Hepatic stellate cell (primary cell): ENCODE data around the gene MAST4.

Source experiments
- DNase-seq: peaks from one replicate; pipeline ENCODE4 v3.0.0; 2011; ENCODE audit warnings: low spot score

The MAST4 gene

DNA sequence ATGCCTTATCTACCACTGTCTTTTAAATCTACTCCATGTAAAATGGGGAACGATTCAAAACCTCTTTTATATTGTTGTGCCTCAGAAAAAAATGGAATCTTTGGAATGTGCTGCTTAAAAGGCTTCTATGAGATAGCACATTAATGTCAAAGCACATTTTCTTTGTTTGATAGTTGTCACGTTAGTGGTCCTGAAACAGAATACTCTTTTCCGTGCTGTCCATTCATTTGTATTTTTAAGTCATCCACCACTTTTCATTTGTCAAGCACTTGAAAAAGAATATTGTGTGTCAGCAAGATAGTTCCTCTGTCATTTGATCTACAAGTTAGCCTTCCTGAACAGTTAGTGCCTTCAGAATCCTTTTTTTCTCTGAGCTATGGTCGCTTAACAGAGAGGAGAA, 246.9 kb downstream of the MAST4 start:
- no peak for DNase-seq

DNA sequence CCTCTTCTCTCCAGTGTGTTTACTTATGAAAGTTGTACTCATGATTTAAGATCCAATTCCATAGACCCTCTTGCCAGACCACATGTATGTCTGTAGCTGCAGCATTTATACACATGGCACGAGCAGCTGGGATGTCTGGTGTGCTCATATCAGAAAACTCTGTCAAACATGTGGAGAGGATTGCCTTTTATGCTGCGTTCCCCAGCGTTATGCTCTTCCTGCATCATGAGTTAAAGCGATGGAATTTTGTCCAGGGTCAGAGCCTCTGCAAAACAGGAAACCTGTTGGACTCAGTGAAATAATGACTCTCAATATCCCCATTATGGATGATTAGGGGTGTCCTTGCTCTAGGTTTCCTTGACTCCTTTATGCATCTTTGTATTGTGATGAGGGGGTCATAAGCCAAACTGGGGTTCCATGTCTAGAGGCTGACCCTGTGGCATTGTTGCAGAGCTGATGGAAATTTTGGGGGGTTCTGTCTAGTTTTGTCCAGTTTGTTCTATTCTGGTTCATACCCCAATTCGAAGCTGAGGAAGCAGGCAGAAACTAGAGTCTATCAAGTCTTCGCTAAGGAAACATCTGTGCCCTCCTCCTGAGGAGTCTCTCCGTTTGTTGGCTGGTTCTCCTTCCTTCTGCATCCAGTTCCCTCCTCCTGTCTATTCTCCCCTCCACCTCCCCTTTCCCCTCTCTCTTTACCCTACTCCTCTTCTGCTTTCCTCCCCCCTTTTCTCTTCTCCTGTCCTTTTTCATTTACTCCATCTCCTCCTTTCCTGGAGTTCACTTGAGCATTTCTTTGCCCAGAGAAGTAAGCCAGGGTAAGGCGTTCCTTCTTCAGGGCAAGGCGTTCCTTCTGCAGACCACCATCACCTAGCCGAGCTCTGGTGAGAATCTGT, 252.8 kb downstream of the MAST4 start:
- DNase-seq, result no peak

DNA sequence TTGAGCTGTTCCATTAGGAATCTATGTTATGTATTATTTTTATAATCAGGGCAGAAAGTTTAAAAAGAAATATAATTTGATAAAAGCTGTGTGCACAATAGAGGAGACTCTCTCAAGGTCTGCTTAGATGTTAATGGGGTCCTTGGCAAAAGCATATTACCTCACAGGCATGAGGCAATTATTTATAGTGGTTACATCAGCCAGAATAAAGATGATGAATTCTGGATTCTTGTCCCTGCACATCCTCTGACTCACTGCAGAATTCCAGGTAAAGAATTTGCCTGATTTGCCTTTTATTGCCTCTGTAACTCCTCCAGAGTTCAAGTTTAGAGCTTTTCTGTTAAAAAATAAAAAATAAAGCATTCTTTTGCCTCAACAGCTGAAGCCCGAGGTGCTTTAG, 253.6 kb downstream of the MAST4 start:
- DNase-seq, result no peak

DNA sequence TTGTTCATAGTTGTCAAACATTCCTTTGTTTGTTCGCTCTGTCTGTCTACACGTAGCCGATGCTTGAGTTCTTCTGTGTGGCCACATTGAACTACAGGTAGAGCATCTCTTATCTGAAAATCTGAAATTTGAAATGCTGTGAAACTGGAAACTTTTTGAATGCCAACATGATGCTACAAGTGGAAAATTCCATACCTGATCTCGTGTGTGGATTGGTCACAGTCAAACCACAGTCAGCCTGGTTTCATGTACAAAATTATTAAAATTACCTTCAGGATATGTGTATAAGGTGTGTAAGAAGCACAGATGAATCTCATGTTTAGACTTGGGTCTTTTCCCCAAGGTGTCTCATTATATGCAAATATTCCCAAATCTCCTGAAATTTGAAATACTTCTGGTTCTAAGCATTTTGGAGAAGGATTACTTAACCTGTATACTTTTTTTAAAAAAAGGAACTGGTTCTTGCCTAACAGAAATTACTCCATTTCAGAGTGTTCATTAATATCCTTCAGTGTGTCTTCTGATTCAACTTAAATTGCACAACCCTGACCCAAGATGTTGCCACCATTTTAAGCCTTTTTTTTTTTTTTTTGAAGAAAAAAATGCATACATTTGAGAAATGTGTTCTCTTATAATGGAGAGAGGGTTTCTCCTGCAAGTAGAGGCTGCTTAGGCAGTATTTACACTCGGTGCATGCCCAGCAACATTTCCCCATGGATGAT, 254.3 kb downstream of the MAST4 start:
- DNase-seq, result no peak

DNA sequence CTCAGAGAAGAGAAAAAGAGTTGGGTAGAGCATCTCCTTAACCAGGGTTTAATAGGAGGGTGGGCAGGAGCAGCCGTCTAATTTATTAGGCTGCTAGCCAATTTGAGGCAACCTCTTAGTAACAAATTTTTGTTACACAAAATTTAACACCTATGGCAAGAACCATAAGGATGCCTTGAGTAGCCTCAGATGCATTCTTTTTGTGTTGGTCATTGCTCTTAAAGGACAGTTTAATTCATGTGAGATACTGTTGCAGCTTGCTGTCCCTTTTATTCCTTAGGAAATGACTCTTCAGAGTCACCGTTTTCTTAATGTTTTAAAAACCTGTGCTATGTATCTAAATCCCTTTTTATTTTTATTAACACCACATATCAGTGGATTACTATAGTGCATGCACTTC, 255.1 kb downstream of the MAST4 start:
- DNase-seq, result no peak

DNA sequence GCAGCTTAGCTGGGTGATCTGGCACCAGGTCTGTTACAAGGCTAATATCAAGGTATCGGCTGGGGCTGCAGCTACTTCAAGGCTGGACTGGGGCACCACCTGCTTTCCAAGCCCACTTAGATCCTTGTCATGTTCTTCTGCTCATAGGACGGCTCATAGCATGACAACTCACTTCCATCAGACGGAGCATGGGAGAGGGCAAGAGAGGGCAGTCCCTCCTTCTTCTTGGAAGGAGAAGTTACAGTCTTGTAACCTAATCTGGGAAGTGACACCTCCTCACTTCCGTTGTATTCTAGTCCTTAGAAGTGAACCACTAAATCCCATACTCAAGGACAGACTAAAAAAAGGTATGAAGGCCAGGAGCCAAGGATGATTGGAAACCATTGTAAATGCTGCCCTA, 258.2 kb downstream of the MAST4 start:
- DNase-seq, result no peak

DNA sequence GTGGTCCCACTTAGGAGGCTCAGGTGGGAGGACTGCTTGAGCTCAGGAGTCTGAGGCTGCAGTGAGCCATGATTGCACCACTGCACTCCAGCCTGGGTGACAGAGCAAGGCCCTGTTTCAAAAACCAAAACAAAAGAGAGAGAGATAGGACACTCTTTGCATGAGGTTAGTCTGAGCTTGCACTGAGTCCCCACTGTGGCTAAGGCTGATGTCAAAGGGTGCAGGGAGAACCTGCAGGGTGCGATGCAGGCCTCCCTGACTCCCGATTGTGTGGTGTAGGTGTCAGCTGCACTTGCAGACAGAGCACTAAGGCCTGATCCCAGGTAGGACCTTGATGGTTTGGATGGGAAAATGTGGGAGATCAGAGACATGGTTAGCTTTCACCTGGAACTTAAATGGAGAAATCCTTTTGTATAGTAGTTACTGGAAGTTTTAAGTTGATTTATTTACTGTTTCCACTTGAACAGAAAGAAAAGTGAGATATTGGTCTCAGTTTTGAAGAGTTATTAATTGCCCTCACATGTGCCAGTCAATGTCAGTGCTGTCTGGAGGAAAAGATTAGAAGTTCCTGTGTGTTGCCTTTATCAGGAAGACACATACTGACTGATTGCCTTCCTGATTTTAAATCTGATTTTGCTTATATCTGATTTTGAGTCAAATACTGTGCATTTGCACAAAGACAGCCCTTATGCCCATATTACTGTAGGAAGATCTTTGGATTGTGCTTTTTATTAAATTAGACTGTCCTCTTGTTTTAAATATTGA, 260.0 kb downstream of the MAST4 start:
- DNase-seq, result no peak

DNA sequence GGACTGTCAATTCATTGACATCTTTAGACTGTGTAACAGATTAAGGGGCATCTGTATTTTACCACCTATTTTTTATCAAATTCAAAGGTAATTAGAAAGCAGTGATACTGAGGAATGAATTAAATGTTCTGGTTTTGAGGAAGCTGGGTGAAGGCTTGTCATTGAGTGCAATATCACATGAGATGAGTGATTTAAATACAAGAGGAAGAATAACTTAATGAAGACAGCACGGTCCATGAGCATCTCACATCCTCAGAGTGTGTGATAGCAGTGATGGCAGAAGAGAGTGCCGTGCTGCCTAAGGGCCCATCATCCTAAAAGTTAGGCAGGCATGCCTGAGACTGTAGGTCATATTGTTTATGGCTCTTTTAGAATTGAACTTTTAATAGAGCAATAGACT, 263.3 kb downstream of the MAST4 start:
- DNase-seq, result no peak

DNA sequence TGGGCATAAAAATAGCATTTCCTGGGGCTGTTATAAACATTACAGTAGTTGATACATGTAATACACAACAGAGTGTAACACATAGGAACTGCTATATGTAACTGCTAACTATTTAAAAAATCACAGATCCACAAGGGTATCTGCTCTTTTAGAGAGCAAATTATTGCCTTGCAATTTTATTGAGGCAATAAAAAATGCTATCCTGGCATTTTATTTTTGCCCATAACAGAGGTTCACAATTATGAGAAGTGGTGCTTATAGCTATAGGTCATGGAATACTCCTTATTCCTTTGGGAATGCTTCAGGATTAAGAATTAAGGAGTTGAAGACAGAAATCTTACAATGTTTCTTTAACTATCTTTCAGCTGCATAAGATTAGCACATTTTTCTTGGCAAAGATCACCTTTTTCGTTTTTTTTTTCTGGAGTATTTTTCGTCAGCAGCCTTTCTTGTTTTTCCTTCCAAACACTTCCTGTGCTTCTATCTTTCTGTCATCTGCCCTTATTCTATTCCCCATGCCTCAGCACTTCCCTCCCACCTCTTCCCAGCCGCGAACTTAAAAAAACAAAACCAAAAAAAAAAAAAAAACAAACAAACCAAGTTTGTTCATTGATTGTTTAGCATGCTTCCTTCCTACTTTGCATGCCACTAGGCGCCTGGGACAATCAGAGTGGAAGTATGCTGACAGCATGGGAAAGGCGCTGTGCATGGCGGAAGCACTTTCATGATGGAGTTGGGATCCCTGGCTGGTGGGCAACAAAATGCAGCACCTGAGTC, 264.2 kb downstream of the MAST4 start:
- no peak for DNase-seq

DNA sequence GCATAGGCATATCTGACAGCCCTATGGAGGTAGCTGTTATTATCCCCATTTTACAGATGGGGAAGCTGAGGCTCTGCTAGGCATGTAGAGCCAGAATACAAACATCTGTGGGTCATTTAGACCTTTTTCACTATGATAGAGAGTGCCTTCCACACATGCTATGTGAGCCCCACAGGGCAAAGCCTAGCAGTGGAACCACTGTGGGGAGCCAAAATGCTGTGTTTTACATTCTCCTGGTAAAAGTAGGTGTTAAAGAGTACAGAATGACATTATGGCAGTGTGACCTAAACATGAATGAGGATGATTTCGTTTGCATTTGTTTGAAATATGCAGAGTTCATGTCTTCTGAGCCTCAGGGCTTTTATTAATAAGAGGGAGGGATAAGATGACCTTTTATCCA, 265.2 kb downstream of the MAST4 start:
- no peak for DNase-seq

DNA sequence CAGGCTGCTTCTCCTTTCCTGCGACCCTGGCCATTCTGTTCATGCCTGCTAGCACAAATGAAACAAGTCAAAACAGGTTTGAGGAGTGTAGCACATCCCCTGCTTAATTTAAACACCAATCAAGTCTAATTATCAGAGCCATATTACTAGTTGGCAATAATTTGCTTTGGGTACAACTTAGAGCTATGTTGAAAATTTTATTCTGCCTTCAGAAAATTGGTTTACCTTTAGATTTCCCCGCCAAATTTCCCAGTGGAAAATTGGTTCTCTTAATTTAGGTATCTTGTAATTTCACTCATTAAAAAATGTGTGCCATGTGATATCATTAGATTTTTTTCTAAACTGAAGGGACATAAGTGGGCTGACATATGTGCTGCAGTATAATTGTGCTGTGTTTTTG, 265.8 kb downstream of the MAST4 start:
- DNase-seq, result no peak

DNA sequence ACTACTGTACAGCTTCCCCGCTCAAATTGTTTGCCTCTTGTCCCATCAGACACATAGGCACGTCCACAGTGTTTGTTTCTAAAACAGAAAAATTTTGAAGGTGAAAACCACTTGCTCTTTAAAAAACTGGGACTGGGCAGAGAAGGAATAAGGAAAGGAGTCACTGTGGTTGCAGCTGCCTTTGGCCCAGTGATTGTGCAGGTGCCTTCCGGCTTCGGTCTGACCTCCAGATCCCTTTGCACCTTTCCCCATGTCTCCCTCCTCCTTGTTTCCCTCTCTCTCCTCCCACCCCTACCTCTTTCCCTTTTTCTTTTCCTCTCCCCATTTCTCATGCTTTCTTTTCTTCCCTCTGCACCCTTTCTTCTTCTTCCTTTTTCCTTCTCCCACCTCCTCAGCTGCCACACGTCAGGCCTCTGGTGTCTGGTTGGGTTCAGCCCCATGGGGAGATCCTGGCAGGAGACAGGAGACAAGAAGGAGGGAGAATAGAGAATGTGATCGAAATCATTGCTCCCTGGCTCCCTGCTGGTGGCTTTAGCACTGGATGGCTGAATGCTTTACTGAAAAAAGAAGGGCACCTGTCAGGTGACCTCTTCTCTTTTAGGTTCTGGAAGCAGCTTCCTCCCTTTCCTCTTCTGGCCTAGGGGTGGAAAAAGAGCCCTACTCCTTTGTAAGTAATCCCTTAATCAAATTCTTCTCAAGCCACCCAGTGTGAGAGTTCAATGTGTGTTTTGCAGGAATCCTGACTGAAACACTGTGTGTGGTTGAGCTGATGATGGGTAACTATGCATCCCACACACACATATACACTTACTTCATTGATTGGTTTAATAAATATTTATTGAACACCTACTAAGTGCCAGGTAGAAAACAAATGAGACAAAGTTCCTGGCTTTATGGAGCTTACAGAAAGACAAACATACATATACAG, 267.3 kb downstream of the MAST4 start:
- no peak for DNase-seq

DNA sequence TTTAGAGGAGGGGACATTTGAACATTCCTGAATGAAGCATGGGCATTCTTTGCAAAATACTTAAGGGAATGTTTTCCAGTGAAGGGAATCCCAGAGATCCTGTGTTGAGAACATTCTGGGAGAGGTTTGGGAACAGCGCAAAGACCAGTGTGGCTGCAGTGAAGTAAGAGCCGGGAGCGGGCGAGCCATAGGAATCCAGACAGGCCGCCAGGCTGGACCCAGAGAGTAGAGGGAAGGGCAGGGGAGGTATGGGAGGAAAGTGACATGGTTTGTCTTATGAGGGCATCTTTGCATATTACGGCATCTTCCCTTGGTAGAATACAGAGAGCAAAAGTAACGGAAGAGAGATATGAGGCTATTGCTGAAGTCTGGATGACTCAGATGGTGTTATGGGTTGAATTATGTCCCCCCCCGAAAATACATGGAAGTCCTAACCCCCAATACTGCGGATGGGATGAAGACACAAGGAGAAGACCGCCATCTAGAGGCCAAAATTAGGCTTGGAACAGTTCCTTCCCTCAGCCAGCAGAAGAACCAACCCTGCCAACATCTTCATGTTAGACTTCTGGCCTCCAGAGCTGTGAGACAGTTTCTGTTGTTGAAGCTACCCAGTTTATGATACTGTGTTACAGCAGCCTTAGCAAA, 268.2 kb downstream of the MAST4 start:
- no peak for DNase-seq

DNA sequence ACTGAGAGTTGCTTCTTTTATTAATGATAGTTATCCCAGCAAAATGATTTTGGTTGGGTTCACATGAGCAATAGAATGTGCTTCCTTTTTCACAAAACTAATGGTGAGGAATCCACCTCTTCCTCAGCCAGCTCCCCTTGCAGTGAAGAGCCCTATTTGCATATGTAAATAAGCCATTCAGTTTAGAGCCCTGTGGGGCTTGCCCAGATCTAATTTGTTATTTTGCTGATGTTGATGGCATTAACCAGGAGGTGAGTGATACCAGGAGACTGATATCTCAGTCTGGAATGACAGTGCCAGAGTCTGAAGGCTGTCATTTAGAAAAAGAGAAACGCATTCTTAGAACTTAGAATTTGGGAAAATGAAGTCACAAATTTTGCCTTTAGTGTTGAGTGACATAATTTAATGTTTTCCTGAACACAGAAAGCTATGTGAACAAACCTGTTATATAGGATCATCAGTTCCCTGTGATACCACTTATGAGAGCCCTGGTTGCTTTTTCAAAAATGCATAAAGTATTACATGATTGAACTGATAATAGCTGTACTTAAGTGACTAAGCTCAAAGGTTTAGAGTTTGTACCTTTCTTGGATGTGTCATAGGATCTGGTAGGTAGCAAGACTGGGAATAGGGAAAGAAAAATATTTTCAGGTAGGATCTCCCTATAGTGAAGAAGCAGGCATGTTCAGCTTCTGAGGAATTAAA, 271.6 kb downstream of the MAST4 start:
- no peak for DNase-seq

DNA sequence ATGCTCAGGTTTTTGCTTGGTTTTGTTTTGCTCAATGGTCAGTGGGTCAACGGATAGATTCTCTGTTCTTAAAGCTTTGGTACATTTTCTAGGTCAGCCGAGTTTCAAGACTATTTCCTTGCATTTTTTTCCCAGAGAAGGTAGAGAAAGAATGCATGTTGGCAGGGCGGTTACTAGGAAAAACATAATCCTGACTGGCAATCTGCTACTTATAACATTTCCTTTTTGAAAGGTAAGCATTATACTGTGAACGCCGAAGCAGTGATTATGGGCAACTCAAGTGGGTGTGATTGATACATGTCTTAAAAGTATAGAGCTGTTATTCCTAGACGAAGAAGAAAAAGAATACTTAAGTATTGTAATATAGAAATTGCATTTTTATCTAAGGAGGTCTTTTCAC, 273.2 kb downstream of the MAST4 start:
- no peak for DNase-seq

DNA sequence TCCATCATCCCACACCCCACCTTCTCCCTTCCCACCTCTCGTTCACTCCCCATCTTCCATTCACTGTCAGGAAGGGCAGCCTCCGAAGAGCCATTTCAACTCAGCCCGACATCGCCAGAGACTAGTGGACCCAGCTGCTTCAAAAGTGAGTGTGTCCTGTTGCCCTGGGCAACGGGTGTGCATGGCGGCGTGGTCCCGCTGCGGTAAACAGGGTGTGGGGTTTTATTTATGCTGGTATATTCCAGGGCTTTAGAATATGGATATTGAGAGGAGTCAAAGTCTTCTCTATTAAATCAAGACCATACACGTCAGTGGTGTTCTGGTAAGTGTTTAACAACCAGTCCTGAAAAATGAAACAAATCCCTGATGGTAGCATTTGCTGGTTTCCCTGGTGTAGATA, 274.5 kb downstream of the MAST4 start:
- DNase-seq, result no peak

DNA sequence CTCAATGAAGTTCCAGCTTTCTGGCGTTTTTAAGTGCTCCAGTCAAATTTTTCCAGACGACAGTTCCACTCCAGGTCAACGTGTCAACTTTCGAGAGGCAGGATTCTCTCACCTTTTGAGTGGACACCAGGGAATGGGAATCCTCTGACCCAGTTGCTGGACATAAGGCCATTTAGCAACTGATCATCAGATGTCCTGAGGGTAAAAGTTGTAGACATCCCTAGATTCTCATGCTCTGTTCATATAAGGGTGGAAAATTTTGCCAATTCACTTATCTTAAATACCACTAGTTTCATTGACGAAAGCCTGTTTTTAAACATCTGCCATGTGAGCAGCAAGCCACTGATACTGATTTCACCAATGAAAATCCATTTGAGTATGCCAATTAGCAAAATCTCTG, 275.5 kb downstream of the MAST4 start:
- no peak for DNase-seq

DNA sequence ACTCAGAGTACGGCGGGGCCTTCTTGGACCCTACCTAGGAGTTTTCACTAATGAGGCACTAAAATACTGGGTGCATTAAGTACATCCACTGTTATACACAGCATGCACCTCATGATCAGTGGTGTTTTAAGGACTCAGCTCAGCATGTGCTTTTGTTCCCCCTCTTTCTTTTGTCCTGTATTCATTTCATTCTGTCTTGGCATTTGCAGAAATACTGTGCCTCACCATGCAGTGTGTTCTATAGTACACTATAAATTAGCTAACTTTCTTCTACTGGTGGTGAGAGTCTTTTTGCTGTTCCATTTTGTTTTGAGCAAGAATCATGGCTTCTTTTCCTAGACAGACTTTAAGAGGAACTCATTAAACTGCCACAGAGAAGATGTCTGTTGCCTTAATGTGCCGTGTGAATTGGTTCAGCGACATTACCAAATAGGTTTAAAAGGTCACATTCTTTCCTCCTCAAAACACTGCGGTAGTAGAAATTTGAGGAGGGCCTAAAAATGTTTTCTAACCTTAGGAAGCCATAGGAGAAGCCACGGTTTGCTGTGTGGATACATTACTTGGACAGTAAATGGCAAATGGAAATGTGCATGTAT, 276.6 kb downstream of the MAST4 start:
- no peak for DNase-seq

DNA sequence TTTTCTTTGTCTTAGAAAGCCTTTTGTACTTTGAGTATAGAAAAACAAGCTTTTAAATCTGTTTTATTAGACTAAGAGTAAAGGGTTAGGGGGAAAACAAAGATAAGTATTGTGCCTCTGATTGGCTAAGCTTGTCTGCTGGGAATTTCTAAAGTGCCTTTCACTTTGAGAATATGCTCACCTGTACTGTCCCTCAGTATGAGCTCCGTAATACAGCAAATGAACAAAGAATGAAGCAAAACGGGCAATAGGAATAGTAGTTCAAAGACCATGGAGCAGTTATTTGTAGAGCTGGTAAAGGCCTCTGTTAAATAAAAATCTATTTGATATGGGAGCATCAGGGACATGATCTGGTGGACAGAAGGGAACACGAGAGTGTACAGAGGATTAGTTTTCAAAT, 277.8 kb downstream of the MAST4 start:
- no peak for DNase-seq
